HG03039 (cell line): ENCODE measurements around the gene CFAP65.

Experiments used
- ATAC-seq: cut with Tn5 transposase; IDR thresholded peaks from one replicate; pipeline ENCODE4 v1.9.1; 2021; ENCODE audit warnings: mild to moderate bottlenecking, moderate library complexity; ENCODE audit not compliant: unreplicated experiment

CFAP65 gene

GRCh38 chr2:218979846-218980734, 61.2 kb downstream of the CFAP65 start:
- peak; percentile 76 for ATAC-seq

DNA sequence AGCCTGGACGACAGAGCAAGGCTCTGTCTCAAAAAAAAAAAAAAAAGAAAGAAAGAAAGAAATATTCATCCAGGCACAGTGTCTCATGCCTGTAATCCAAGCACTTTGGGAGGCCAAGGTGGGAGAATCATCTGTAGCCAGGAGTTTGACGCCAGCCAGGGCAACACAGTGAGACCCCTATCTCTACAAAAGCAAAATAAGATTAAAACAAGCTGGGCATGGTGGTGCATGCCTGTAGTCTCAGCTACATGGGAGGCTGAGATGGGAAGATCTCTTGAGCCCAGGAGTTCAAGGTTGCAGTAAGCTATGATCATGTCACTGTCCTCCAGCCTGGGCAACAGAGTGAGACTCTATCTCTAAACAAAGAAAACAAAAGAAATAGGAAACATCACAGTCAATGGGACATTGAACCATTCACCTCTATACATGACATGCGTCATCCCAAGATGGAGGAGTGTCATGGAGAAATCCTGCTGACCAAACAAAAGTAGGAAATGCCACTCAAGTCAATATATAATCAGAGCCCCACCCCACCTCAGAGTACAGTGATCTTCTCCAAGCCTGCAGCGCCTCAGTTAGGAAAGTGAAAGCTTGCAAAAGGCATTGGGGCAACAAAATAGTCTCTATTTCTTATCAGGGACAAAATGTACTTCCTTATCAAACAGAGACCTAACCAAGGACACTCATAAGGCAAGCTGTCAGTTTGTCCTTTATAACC, 66.1 kb downstream of the CFAP65 start:
- ATAC-seq = no peak

DNA sequence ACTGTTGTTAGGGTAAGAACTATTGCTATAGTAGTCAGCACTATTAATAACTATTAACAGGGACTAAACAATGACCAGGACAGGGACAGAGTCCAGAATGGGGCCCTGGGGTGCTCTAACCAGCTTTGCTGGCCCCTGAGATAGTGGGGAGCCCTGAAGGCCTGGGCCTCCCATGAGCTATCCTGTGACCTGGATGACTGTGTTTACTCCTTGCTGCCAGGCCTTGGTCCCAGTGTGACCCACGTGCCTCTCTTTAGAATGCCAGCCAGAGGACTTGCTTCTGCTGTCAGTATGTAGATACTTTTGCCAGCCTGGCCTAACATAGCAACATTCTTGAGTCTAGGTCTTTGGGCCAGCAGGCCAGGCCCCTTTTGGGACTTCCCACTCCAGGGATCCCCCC, 70.4 kb downstream of the CFAP65 start:
- no peak for ATAC-seq

- ATAC-seq = no peak
These were observed 77.1 kb downstream of the CFAP65 start for GRCh38 chr2:218964041-218964771.

DNA sequence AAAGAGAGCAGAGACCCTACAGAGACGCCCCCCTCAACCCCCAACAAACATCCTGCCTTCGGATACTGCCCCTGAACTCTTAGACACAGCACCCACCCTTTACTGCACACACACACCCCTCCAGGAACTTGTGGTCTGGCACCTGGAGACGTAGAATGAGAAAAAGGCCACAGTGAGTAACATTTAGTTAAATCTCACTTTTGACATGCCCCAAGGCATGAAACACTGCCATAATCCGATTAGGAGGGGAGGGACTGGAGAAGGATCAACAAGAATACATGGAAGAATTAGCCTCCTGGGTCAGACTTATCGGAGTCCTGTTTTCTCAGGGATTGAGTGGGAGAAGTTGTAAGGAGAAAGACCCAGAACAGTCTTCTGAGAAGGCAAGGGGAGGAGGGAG, 77.7 kb downstream of the CFAP65 start:
- no peak for ATAC-seq

DNA sequence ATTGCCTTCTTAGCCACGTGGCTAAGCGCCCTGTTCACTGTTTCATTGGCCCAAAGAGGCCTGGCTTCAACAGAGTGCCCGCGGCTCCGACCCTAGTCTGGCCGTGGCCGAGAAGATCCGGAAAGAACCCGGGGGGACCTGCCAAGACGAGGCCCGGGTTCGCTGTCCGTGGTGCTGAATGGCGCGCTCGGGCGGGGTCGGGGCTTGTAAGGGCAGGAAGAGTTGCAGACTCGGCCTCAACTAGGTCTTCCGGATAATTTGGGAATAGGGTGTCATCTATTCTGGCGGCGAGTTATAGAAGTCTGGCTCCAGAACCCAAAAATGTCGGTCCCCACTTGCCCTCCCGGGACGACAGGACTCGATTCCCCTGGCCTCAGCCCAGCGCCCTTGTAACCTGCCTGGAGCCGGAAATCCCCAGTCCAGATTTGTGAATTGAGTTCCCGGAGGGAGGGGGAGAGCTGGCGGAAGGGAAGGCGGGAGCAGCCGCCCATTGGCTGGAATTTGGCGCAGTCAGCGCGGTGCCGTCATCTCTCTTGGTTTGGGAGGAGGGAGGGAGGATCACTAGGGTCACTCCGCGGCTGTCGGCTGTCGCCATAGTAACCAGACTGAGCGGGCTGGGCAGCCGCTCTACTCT, 78.3 kb downstream of the CFAP65 start:
- ATAC-seq = no peak

DNA sequence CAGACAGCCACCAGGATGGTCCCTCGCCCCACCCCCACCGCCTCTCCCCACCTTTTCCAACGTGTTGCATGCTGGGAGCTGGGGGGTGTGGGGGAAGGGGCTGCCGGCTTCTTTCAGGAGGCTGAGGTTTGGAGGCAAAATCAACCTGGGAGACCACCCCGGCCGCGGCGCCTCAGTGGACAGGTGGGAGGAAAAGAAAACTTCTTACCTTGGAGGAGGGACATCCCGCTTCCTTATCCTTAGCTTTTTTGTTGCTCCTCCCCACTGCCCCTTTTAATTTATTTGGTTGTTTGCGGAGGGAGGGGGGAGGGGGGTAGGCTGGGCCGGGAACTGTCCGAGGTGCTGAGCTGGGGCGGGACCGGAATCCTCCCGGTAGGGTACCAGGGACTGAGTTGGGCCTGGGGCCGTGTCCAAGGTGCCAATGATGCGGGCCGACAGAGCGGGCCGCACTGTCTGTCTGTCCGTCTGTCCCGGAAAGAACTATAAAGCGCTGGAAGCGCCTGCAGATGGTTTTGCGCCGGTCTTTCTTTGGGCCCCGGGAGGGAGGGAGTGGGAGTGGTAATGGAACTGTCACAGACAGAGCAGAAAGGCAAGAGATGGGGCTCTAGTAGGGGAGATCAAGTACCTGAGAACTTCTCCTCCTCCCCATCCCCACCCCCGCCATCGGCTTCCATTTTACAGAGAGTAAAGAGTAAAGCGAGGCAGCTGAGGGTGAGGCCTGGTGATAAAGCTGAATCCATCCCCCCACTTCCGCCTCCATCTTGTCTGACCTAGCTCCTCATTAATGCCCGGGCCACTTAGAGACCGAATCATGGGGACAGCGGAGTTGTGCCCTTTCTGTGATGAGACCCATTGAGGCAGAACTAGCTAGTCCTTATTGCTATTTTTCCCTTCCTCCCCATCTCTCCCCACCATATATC, 79.4 kb downstream of the CFAP65 start:
- no peak for ATAC-seq

DNA sequence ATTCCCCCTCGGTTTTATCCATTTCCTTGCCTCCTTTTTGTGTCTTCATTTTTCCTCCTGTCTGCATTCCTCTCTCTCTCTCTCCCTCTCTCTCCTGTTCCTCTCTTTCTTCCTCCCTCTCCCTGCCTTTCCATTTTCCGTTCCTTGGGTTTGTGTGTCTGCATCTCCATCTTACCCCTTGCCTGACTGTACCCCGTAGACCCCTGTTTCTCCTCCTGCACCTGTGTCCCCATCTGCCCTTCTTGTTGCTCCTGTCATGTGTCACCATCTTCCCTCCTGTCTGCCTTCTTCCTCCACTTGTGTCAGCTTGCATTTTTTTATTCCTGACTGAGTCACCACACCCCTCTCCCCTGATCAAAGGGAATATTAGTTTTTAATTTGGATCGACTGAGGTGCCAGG, 80.1 kb downstream of the CFAP65 start:
- ATAC-seq = no peak

DNA sequence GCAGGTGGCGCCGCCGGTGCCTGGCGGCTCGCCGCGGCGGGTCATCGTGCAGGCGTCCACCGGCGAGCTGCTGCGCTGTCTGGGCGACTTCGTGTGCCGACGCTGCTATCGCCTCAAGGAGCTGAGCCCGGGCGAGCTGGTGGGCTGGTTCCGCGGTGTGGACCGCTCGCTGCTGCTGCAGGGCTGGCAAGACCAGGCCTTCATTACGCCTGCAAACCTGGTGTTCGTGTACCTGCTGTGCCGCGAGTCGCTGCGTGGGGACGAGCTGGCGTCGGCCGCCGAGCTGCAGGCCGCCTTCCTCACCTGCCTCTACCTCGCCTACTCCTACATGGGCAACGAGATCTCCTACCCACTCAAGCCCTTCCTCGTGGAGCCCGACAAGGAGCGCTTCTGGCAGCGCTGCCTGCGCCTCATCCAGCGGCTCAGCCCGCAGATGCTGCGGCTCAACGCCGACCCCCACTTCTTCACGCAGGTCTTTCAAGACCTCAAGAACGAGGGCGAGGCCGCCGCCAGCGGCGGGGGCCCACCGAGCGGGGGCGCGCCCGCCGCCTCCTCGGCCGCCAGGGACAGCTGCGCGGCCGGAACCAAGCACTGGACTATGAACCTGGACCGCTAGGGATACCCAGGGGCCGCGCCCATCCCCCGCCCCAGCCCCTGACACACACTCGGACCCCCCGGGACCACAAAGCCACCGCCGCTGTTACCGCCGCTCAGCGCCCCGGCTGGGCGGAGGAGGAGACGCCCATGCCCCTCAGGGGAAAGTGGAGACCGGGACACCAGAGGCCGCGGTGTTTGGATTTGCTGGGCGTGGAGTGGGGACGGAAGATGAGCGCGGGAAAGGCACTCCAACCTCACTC, 80.8 kb downstream of the CFAP65 start:
- ATAC-seq = no peak

GRCh38 chr2:218959761-218960308, 81.5 kb downstream of the CFAP65 start:
- ATAC-seq = no peak

DNA sequence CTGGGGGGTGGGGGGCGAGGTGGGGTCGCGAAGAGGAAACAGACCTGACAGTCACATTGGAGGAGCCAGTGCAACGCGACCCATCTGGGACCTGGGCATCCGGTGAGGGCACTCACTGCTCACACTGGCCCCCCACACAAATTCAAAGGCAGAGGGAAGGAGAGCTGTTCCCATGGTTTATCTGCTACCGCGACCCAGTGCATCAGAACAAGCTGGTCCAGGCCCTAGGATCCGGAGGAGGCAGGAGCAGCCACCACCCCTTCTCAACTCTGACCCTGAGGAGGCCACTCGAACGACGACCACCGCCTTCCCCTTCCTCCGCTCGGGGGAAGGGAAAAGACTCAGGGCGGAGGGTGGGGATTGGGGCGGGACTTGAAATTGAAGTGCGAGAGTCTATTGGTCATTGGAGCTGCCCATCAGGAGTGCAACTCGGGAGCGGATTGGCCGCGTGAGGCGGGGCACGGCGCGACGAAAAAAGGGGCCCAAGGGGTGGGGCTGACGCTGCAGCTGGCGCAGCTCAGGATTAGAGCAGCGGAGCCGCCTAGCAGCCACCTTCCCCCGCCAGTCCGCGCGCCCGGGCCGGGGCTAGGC, 82.1 kb downstream of the CFAP65 start, which contains the start of gene CDK5R2:
CDK5R2 (plus strand) TSS at position 526 of the 591 bp plus-strand sequence. CDS start 155 bp downstream, outside the sequence.
- peak; percentile 93 for ATAC-seq

DNA sequence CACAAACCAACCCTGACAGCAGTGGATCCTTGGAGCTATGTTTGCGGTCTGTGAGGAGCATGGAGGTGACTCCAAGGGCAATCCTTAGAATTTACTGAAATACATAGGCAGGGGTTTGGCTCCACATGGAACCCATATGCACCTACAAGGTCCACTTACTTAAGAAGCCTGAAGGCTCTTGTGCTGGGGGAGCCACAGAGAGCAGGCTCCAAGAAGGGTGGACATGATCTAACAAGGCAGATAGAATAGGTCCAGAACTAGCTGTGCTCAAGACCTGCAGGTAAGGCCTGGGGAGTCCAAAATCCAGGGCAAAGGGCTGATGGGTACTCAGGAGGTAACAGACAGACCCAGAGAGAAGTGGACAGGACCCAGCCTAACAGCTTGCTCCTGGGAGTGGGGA, 83.0 kb downstream of the CFAP65 start:
- ATAC-seq = no peak

DNA sequence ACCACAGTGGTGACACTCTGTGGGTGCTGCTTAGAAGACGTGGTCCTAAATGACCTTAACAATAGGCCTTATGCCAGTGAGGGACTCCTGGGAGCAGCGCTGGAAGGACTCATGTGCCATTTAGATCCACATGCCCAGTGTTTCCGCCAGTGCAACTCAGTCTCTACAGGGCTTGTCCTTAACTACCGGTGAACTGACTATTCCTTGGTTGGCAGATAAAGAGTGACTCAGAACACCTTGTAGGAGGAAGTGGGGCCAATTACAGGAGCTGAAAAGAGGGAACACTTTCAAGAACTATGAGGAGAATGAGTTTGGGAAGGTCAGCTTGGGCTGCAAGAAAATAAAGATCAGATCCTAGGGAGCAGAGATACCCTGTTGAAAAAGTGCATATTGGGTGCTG, 83.6 kb downstream of the CFAP65 start:
- no peak for ATAC-seq

GRCh38 chr2:218956039-218956438, 85.3 kb downstream of the CFAP65 start:
- no peak for ATAC-seq

DNA sequence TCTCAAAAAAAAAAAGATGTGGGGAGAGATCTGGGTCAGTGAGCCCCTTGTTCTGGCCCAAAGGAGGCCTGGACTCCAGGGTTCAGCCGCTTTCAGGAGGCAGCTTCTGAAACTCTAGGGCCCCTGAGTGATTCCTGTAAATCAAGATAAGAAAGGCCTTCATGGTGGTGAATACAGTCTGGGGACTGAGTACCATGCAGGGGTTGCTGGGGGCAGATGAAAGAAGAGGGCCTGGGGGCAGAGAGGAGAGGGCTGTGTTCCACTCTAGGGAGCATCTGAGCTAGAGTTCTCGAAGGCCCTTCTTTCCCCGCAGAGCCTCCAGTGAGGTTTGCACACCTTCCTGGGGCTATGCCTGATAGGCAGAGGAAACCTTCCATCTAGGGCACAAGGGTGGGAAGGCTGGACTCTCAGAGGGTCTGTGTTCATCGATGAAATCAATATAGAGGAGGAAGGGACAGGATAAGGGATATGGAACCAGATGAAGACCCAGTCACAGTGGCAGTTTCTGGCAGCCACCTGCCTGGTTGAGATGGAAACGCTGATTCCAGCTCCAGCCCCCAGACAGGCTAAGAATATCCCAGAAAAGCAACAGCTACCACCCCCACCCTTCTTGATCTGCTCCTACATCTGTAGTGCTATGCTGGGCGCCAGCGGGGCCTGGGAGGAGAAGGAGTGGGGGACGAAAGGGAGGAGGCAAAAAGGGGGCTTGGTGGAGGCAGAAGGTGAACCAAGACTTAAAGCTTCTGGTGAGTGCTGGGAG, 86.6 kb downstream of the CFAP65 start:
- no peak for ATAC-seq

DNA sequence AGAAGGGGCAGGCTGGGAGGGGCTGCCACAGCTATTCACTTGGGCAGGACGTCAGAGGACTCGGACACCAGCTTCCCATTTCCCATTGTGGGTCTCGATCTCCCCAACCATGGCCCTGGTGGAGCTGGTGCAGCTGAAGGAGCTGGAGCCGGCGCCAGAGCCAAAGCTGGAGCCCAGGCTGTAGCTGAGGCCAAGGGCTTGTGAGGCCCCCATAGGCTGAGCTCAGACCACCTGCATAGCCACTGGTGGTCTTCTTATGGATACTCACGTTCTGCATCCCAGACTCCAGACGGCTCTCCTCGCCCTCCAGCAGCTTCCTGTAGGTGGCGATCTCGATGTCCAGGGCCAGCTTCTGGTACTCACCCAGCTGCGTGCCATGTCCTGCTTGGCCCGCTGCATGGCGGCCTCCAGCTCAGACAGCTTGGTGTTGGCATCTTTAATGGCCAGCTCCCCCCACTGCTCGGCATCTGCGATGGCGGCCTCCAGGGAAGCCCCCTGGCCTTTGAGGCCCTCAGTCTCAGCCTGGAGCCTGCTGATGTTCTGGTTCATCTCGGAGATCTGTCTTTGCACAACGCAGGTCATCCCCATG, 87.9 kb downstream of the CFAP65 start:
- no peak for ATAC-seq
